ENCODE results near the gene DNER.

The DNER gene

DNA sequence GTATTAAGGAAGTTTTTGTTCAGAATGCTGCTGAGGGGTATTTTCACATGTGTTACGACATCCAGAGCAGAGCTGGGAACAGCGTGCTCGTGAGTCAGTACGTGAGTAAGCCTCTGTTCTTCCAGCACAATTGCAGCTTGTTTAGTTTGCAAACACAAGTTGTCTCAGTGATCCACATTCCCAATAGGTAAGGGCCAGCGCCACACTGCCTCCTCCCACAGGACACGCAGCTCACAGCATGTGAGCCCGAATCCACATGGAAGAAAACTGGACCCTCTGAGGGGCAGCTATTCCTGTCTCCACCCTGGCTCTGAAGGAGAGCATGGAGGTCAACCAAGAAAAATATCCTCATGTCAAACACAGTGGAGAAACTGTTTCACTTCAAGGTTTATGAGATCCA lies 269.3 kb downstream of the DNER start:
- Histone ChIP-seq H3K36me3 (ENCODE audit: insufficient read depth, low read length) (no peaks in the 10 kb centered on the region), H3K79me2 (ENCODE audit: insufficient read depth, low read length) (no peaks in the 10 kb centered on the region), H3K9me3 (ENCODE audit: insufficient read depth, low read depth, low read length) (no peaks in the 10 kb centered on the region), H3K9ac (ENCODE audit: low read depth, low read length, poor library complexity, severe bottlenecking) (no peak overlapping the region), H3K4me3 (ENCODE audit: low read length, poor library complexity, severe bottlenecking) (no peak overlapping the region), H3K27me3 (ENCODE audit: insufficient read depth, low read length, poor library complexity, severe bottlenecking) (no peaks in the 10 kb centered on the region), H4K20me1 (ENCODE audit: insufficient read depth, low read length, poor library complexity, severe bottlenecking) (no peaks in the 10 kb centered on the region), H3F3A (ENCODE audit: low read depth) (no peaks in the 10 kb centered on the region), H3K4me2 (ENCODE audit: low read depth, low read length, poor library complexity, severe bottlenecking) (no peak overlapping the region), H3K4me1 (ENCODE audit: insufficient read depth, low read length, poor library complexity, severe bottlenecking) (no peaks in the 10 kb centered on the region), H2AFZ (ENCODE audit: low read length) (no peak overlapping the region), H3K9me2 (replicated peaks; ENCODE audit: low read depth, low read length) (no peaks in the 10 kb centered on the region)
- no peak for TF ChIP-seq EZH2phosphoT487 (IDR thresholded peaks at IDR 0.05; ENCODE audit: borderline replicate concordance)
- TF ChIP-seq, protein P1, sequence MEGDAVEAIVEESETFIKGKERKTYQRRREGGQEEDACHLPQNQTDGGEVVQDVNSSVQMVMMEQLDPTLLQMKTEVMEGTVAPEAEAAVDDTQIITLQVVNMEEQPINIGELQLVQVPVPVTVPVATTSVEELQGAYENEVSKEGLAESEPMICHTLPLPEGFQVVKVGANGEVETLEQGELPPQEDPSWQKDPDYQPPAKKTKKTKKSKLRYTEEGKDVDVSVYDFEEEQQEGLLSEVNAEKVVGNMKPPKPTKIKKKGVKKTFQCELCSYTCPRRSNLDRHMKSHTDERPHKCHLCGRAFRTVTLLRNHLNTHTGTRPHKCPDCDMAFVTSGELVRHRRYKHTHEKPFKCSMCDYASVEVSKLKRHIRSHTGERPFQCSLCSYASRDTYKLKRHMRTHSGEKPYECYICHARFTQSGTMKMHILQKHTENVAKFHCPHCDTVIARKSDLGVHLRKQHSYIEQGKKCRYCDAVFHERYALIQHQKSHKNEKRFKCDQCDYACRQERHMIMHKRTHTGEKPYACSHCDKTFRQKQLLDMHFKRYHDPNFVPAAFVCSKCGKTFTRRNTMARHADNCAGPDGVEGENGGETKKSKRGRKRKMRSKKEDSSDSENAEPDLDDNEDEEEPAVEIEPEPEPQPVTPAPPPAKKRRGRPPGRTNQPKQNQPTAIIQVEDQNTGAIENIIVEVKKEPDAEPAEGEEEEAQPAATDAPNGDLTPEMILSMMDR (conservative IDR thresholded peaks at IDR 0.05; ENCODE audit: low read length), result no peak

DNA sequence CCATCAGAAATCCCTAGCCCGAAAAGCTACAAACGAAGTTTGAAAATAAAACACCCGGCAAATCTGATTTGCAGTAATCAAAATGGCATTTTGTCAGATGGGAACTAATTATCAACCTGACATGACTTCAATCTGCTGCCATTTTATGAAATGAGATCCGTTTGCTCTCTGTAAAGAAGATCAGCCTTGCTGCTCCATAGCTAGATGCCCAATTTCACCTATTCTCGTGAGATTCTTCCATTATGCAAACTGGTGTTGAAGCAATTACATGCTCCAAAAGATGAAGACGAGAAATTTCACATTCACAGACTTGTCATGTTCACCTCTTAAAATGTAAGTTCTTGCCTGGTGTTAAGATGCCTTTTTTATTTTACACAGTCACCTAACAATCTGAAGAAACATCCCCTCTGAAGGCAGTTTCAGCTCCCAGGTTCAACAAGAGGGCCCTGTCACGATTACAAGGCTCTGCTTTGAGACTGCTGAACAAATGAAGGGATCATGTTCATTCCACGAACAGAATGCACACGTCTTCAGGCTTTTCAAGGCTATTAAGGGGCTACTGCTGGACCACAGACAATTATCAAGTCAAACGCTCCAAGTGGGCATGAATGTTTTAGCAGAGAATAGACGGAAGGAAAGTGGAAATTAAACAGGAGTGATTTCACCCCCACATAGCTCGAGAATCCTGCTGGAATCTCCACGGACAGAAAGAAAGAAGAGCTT lies 270.6 kb downstream of the DNER start:
- Histone ChIP-seq H3K27me3 (ENCODE audit: insufficient read depth, low read length, poor library complexity, severe bottlenecking) (no peaks in the 10 kb centered on the region), H3K4me2 (ENCODE audit: low read depth, low read length, poor library complexity, severe bottlenecking) (no peak overlapping the region), H3K9ac (ENCODE audit: low read depth, low read length, poor library complexity, severe bottlenecking) (no peak overlapping the region), H3K79me2 (ENCODE audit: insufficient read depth, low read length) (no peaks in the 10 kb centered on the region), H3K36me3 (ENCODE audit: insufficient read depth, low read length) (no peaks in the 10 kb centered on the region), H3F3A (ENCODE audit: low read depth) (no peaks in the 10 kb centered on the region), H3K4me3 (ENCODE audit: low read length, poor library complexity, severe bottlenecking) (no peak overlapping the region), H3K4me1 (ENCODE audit: insufficient read depth, low read length, poor library complexity, severe bottlenecking) (no peaks in the 10 kb centered on the region), H2AFZ (ENCODE audit: low read length) (no peak overlapping the region), H4K20me1 (ENCODE audit: insufficient read depth, low read length, poor library complexity, severe bottlenecking) (no peaks in the 10 kb centered on the region), H3K9me3 (ENCODE audit: insufficient read depth, low read depth, low read length) (no peaks in the 10 kb centered on the region), H3K9me2 (replicated peaks; ENCODE audit: low read depth, low read length) (no peaks in the 10 kb centered on the region)
- TF ChIP-seq, protein P1 (conservative IDR thresholded peaks at IDR 0.05; ENCODE audit: low read length), result no peak
- no peak for TF ChIP-seq EZH2phosphoT487 (IDR thresholded peaks at IDR 0.05; ENCODE audit: borderline replicate concordance)

DNA sequence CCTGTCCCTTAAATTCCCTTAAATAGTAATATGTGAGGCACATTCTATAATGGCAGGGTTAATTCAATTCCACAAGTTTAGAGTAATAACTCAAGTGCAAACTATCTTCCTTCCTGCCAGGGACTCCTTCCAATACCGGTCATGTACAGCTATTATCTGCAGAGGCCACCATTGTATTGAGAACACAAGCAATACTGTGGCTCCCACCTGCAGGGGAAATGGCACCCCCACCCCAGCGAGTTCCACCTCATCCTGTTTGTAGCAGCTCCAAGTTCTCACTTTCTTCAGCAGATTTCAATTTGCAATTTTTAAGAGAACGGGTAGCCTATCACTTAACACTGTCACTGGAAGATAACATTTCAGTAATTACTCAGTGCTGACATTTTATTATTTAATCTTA lies 271.2 kb downstream of the DNER start:
- no peak overlapping the region for H3K4me2 ChIP-seq (ENCODE audit: low read depth, low read length, poor library complexity, severe bottlenecking)
- TF ChIP-seq, protein P1 (conservative IDR thresholded peaks at IDR 0.05; ENCODE audit: low read length), result no peak
- no peak for TF ChIP-seq EZH2phosphoT487 (IDR thresholded peaks at IDR 0.05; ENCODE audit: borderline replicate concordance)
- H3K4me3 ChIP-seq (ENCODE audit: low read length, poor library complexity, severe bottlenecking), result no peak overlapping the region

More for the DNA sequence above, 271.2 kb downstream of the DNER start:
- Histone ChIP-seq H3K79me2 (ENCODE audit: insufficient read depth, low read length) (no peaks in the 10 kb centered on the region), H3K36me3 (ENCODE audit: insufficient read depth, low read length) (no peaks in the 10 kb centered on the region), H3K4me1 (ENCODE audit: insufficient read depth, low read length, poor library complexity, severe bottlenecking) (no peaks in the 10 kb centered on the region), H3K27me3 (ENCODE audit: insufficient read depth, low read length, poor library complexity, severe bottlenecking) (no peaks in the 10 kb centered on the region), H2AFZ (ENCODE audit: low read length) (no peak overlapping the region), H3K9me3 (ENCODE audit: insufficient read depth, low read depth, low read length) (no peaks in the 10 kb centered on the region), H3K9ac (ENCODE audit: low read depth, low read length, poor library complexity, severe bottlenecking) (no peak overlapping the region), H3K9me2 (replicated peaks; ENCODE audit: low read depth, low read length) (no peaks in the 10 kb centered on the region), H3F3A (ENCODE audit: low read depth) (no peaks in the 10 kb centered on the region), H4K20me1 (ENCODE audit: insufficient read depth, low read length, poor library complexity, severe bottlenecking) (no peaks in the 10 kb centered on the region)

Measured in Loucy (cell line).